GM19395 (cell line): ENCODE measurements around the gene CRB1.
A peak's percentile ranks its signal among the peaks of the same experiment; 100 is the strongest.

Source experiments
- ATAC-seq: cut with Tn5 transposase; IDR thresholded peaks from one replicate; pipeline ENCODE4 v1.9.1; 2021; ENCODE audit warnings: mild to moderate bottlenecking, moderate library complexity; ENCODE audit not compliant: unreplicated experiment

Gene CRB1

DNA sequence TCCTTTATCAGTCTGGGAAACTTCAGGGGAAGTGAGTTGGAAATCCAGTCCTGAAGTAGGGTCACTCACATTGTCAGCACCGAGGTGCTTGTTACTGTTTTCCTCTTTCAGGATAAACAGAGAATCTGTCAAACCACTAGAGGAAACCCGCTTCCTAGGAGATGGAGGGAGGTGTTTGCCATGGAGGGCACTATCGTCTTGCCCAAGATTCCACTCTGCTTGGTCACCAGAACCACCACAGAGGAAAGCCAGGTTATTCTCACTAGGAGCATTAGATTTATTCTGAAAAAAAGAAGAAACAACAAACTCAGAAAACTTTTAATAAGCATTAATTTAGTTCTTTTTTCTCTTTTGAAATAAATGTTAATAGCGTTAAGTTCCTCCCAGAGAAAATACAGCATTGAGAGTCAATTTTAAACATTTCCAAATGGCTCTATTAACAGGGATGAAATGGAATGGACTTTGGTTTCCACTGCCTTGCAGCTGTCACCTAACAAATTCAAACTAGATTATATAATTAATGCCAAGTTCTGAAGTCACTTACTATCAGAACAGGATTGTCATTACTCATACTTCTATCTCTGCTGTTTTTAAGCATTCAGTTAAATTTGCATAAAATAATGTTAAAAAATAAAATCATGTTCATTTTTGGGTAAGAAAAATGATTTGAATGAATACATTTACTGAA lies 242.8 kb downstream of the CRB1 start:
- no peak for ATAC-seq

DNA sequence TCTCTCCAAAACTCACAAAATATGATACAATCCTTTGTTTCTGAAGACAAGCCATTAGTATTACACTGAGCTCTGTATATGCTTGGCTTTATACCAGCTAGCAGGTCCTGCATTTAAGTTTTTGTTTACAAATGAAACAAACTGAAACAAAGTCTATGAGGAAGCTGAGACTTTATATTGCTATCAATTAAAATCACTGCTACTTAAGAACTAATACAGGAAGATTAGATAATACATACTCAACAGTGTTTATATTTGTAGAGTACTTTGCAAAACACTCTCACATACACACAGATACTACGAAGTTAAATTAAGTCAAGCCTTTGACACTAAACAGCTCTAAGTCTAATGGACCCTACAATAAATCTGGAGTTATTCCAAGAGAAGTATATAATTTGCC lies 247.4 kb downstream of the CRB1 start:
- no peak for ATAC-seq

DNA sequence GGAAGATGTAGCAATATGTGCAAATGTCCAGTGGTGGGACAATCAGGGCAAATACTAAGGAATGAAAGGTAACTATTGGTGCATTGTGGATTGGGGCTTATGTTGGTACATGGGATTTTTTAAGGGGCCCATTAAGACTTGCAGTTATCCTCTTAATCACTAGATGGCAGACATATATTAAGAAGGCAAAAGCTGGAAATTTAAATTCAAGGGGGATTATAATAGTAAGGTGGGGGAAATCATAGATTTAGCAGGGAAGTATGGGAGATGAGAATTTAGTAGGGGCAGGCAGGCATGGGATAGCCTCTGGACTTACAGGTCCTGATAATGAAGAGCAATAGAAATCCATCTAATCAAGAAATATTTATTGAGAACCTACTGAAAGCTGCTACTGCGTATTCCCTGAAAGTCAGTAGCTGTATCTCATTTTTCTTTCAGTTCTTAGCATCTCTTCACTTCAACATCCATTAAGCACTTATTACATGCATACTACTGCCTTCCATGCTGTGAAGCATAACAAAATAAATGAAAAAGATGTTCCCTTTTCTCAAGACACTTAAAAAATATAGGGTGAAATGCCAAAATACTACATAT lies 251.8 kb downstream of the CRB1 start:
- ATAC-seq = no peak

DNA sequence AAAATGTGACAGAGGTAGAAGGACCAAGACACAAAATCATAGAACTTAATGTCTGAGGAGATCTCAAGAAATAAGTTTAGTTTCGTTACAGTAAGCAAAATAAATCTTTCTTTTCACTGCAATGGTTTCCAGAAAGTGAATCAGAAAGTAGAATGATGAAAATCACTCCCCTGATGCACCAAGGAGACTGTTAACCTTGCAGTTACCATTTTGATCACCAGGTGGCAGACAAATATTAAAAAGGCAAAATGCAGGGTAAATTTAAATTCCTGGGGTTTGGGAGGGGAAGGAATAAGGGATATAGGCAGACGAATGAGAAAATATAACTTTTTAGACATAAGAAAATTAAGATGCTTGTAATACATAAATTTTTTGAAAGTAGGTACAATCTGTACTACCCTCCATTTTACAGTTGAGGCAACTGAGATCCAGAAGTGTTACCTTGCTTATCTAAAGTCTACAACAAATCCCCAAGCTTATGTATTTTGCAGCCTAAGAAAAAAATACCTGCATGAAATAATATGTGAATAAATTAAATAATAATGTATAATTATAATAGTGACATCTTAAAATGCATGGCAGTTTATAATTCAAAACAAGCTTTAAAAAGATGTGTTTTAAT lies 253.2 kb downstream of the CRB1 start:
- ATAC-seq = peak; percentile 83

DNA sequence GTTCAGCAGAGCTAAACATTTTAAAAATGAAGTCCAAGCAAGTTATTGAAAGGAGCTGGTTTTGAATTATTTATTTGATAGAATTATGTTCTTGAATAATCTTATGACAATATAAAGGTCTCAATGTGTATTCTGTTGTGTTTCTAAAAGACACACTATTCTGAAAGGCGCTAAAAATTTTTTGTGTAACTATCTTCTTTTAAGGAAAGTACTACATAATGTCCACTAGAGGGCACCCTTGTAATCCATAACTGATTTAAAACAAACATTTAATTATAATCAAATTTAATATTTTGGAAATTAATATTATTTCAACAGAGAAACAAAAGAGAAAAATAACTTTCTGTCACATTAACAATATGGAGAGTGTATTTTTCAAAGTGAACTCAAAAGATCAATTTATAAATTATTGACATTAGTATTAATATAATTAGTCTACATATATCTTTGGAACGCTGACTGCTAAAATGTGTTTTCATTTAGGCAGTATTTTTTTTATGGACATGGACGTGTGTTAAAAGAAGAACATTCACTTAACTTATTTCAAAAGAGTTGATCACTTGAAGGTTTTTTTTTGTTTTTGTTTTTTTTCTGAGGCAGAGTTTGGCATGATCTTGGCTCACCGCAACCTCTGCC lies 258.8 kb downstream of the CRB1 start:
- ATAC-seq = peak; percentile 65
